ENCODE measurements around the gene DGKQ.

DNA sequence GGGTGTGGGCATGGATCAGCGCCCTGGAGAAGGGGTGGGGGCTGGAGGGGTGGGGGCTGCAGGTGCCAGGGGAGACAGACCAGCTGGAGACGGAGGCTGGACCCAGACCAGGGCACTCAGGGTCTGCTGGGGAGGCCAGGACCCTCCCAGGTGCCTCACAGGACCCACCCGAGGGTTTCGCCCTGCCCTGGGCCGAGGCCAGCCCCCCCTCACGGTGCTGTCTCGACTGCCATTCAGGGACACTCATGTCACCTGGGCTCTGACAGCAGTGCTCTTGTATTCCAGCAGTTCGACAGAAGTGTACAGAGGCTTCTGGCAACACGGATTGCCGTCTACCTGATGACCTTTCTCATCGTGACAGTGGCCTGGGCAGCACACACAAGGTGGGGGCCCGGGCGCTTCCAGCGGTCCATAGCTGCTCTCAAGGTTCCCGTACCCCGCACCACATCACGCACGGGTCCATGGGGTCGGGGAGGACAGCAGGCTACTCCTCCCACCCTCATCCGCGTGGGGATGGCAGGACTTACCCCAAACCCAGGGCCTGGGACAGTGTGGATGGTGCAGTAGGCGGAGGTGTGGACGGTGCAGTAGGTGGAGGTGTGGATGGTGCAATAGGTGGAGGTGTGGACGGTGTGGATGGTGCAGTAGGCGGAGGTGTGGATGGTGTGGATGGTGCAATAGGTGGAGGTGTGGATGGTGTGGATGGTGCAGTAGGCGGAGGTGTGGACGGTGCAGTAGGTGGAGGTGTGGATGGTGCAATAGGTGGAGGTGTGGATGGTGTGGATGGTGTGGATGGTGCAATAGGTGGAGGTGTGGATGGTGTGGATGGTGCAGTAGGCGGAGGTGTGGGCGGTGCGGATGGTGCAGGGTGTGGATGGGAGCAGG lies 23.0 kb downstream of the DGKQ start:
- no peak for TF ChIP-seq POLR2A (IDR thresholded peaks at IDR 0.05)
- TF ChIP-seq, protein P1, sequence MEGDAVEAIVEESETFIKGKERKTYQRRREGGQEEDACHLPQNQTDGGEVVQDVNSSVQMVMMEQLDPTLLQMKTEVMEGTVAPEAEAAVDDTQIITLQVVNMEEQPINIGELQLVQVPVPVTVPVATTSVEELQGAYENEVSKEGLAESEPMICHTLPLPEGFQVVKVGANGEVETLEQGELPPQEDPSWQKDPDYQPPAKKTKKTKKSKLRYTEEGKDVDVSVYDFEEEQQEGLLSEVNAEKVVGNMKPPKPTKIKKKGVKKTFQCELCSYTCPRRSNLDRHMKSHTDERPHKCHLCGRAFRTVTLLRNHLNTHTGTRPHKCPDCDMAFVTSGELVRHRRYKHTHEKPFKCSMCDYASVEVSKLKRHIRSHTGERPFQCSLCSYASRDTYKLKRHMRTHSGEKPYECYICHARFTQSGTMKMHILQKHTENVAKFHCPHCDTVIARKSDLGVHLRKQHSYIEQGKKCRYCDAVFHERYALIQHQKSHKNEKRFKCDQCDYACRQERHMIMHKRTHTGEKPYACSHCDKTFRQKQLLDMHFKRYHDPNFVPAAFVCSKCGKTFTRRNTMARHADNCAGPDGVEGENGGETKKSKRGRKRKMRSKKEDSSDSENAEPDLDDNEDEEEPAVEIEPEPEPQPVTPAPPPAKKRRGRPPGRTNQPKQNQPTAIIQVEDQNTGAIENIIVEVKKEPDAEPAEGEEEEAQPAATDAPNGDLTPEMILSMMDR (IDR thresholded peaks at IDR 0.05), result no peak
